Measurements from ENCODE around the gene FAM114A2. TPM values are rescaled to one million over a fixed set of nuclear protein-coding genes. Genes with fewer than 3 reads are reported as not detected.
A peak's percentile ranks its signal among the peaks of the same experiment; 100 is the strongest.

The FAM114A2 gene
- total RNA-seq, 1 donor from 2014 or later: 46.5 TPM

GRCh38 chr5:153964191-153964879 lies 74.4 kb downstream of the FAM114A2 start:
- DNase-seq (ENCODE audit: low spot score) (no peak), ATAC-seq (no peak)
- intact Hi-C loops (cut with DNase I): loop anchor here (10.0 kb wide), 1 partner anchor 1430 kb away; no protein-coding TSS in a partner anchor

DNA sequence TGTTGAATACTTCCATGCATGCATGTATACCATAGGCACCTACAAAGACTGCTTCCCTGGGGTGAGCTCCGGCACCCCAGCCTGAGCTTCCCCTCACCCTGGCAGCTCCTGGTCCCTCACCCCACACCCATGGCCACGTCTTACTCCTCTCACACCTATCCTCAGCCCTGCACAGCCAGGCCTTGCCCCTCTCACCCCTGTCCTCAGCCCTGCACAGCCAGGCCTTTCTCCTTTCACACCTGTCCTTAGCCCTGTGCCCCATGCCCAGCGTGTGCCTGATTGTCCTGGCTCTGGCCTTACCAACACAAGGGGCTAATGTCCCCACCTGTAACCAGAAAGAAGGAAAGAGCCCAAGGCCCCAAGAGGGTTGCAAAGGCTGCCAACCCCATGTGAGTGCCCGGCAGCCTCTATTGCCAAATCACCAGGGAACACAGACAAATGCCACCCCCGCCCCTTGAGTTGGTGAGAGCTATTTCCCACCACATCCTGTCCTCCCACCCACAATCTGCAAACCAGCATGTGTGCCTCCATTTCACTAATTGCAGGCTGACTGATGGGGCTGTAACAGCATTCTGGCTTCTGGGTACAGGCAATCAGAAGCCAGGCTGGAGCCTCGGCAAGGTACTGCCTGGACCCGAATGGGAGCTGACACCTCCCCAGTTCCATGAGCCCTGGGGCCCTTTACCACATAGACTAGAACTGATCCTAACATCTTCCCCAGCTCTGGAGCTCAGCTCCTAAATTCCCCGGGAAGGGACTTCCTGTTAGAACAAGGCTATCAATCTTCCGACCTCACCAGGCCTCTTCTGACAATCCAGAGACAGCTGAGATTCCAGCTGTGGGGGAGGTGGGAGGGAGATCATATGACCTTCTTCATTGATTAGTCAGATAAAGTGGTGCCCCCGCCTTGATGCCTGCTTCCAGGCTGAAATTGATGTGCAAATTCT lies 78.2 kb downstream of the FAM114A2 start:
- intact Hi-C loops (cut with DNase I): loop anchor here (10.0 kb wide), 1 partner anchor 1426 kb away; no protein-coding TSS in a partner anchor
- ATAC-seq (no peak), DNase-seq (ENCODE audit: low spot score) (no peak)

GRCh38 chr5:153959134-153959957 lies 79.4 kb downstream of the FAM114A2 start:
- intact Hi-C loops (cut with DNase I): no loop called here
- ATAC-seq (peak; percentile 69), DNase-seq (ENCODE audit: low spot score) (no peak)

DNA sequence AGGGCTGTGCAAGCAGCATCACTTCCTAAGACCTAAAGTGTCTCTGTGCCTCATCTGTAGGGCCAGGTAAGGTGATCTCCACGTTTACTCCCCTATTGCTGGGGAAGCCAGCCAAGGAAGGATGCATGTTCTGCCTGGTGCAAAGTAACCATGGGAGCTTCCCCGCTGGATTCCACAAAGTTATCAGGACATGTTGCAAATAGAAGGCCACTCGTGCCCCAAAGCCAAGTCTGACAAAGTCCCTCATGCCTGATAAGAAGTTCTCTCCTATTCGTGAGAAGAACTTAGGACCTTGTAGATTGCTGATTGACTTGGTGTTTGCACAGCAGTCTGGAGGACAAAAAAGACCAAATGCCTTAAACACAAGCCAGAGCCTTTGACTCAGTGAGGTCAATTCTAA lies 81.5 kb downstream of the FAM114A2 start:
- intact Hi-C loops (cut with DNase I): no loop called here
- ATAC-seq (no peak), DNase-seq (ENCODE audit: low spot score) (no peak)

- ATAC-seq (no peak), DNase-seq (ENCODE audit: low spot score) (no peak)
- intact Hi-C loops (cut with DNase I): no loop called here
These were observed 85.3 kb downstream of the FAM114A2 start for GRCh38 chr5:153953411-153953810.

GRCh38 chr5:153952893-153953292 lies 85.8 kb downstream of the FAM114A2 start:
- ATAC-seq: peak; percentile 66
- intact Hi-C loops (cut with DNase I): no loop called here

DNA sequence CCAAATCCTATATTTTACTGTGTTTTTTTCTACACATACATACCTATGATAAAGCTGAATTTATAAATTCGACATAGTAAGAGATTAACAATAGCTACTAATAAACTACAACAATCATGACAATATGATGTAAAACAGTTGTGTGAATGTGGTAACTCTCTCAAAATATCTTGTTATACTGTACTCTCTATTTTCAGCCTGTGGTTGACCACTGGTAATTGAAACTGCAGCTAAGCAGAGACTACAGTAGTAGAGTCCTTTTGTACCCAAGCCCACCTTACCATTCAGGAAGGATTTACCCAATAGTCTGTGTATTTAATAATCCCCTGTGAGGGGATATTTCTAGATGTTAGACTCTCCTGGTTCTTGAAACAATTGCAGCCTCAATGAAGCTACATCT lies 86.7 kb downstream of the FAM114A2 start:
- intact Hi-C loops (cut with DNase I): no loop called here
- DNase-seq (ENCODE audit: low spot score): no peak
- ATAC-seq: no peak

More at GRCh38 chr5:153952893-153953292, 85.8 kb downstream of the FAM114A2 start:
- no peak for DNase-seq (ENCODE audit: low spot score)

DNA sequence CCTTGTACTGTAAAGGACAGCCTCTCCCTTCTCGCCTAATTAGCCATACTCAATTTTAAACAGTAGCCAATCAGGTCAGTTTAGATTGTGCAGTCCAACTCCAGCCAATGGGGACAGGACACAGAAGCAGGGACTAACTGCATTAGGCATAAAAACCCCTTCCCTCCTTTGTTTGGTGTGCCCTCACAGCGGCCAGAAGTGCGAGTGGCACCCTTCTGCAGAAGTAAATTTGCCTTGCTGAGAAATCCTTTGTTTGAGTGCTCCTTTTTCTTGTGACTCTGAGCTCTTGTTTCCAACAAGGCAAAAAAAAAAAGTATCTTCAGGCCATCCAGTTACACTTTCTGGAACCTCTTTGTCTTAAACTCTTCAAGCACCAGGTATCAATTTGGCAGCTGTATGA lies 97.4 kb downstream of the FAM114A2 start:
- intact Hi-C loops (cut with DNase I): no loop called here
- DNase-seq (ENCODE audit: low spot score): no peak
- no peak for ATAC-seq

Other genes starting within 250 kb of the FAM114A2 start
- gene MFAP3, start 57 bp upstream of the FAM114A2 start, total RNA-seq: 41.3 TPM
- gene GALNT10, start 151.8 kb upstream of the FAM114A2 start, total RNA-seq: 29.0 TPM